Activated CD4-positive, alpha-beta T cell treated with anti-CD3 and anti-CD28 coated beads, Interleukin-2, amount 50 U/mL, for 16 hours (primary cell): ENCODE measurements around the gene ATF6.

Experiments used
- DNase-seq: peaks from one replicate; pipeline ENCODE4 v3.0.0-alpha.2; 2020

The ATF6 gene

GRCh38 chr1:161944381-161944780, 178.3 kb downstream of the ATF6 start:
- no peak for DNase-seq

DNA sequence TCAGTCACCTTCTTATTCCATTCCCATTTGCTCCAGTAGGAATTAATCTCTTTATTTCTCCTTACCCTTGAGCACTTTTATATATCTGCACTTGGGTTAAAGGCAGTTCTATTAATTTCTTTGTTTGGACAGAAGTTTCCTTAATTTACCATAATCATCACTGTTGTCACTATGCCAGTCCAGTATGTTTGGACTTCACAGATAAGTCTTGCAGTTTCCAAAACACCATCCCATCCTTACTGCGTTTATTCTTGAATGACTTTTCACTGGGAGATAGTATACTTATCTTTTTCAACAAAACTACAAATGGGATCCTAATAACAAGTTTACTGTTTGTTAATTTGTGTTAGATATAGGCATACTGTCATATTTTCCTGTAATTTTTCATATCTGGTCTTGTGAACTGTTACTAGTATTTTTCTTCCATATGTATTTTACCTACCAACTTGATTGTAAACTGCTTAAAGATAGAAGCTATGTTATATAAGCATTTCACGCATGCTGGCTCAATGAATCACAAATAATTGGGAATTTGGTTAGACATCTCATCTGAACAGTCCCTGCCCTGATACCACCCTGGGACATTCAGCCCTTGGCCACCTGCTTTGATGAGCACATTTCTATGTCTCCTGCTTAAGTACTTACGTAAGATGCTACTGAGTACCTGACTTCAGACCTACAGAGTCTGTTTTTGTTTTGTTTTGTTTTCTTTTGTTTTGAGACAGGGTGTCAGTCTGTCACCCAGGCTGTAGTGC, 179.4 kb downstream of the ATF6 start:
- DNase-seq = no peak

- no peak for DNase-seq
Observed at GRCh38 chr1:161946071-161946987, 180.2 kb downstream of the ATF6 start.

- no peak for DNase-seq
Observed at GRCh38 chr1:161948435-161948834, 182.3 kb downstream of the ATF6 start.

GRCh38 chr1:161949548-161949947, 183.4 kb downstream of the ATF6 start:
- DNase-seq = no peak

GRCh38 chr1:161950377-161950776, 184.3 kb downstream of the ATF6 start:
- DNase-seq = no peak

DNA sequence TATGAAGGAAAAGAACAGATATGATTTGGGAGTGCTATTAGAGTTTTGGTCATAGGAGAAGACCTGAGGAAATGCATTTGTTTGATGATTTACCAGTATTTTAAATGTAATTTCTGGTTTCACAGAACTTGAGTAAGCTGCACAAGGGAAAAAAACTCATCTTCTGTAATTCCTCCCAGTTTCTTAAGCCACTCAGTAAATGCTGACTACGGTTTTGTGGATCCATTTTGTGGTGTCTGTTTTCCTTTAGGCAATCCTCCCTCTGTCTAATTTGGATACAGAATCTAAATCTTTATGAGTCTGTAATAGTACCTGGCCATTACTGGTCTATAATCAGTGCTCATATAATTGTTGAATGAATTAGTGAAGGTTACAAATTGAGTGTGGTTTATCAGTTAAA, 185.5 kb downstream of the ATF6 start:
- DNase-seq = no peak

DNA sequence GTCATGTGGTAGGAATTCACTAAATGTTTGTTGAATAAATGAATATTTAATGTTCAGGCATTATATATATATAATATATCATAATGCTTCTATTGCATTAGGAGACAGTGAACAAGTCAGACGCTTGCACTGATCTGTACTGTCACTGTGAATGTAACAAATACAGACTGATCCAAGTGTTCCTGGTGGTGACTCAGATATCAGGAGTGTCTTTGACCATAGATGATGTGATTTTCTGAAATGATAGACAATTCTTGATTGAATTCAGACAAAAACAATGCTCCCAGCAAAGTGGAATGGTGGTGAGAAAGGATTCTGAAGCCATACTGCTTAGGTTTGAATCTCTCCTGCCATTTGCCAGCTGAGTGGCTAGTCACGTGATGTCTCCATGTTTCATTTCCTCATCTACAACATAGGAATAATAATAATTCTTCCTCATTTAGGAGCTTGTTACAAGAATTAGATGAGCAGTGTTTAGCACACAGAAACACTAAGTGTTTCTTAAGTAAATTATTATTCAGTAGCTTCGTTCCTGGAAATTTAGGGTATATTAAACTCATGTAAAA, 186.6 kb downstream of the ATF6 start:
- no peak for DNase-seq

GRCh38 chr1:161953256-161953920, 187.3 kb downstream of the ATF6 start:
- DNase-seq = no peak

DNA sequence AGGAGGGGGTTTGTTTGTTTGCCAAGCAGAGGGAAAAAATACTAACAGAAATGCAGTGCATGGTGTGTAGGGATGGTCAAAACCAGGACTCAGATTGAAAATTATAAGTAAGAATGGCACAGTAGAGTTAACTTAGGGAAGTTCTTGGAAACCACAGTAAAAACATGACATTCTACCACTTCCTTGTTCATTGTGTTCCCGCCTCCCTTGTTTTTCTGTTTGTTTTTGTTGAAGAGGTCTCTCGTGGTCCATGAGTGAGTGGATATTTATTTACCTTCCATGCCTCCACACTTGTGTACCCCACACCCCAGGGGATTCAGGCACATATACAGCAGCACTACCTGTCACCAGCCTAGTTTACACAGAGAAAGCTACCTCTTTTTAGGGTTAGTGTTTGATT, 187.9 kb downstream of the ATF6 start:
- no peak for DNase-seq

DNA sequence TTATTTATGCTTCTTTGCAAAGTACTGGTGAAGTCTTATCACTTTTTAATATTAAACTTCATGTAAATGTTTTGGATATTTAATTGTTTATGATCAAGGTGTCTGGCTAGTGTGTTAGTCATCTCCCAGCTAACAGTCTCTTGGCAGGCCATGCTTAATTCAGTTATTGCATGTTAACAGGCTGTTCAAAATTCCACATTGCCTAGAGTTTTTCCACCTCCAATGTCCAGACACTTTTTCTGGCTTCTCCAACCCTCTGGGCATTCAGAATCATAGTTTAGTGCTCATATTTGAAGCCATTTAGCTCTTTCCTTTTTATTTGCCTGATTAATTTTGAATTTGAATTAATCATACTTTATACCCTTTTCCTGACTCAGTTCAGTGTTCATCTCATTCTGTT, 188.3 kb downstream of the ATF6 start:
- no peak for DNase-seq

DNA sequence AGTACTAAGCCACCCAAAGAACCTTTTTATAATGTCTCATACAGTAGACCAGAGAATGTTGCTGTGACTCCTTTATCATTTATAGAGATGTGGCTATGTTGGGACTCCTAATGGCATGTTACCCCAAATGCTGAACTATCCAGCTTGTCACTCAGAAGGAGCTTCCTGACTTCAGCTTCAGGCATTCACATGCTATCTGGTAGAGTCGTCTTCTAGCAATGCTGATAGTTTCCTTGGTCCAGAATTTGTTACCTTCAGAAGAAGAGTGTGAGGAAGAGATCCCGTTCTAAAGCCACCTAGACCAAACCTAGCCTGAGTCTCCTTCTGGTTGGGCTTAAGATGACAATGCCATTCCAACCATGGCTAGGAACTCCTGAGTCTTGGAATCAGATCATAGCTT, 189.5 kb downstream of the ATF6 start:
- no peak for DNase-seq

DNA sequence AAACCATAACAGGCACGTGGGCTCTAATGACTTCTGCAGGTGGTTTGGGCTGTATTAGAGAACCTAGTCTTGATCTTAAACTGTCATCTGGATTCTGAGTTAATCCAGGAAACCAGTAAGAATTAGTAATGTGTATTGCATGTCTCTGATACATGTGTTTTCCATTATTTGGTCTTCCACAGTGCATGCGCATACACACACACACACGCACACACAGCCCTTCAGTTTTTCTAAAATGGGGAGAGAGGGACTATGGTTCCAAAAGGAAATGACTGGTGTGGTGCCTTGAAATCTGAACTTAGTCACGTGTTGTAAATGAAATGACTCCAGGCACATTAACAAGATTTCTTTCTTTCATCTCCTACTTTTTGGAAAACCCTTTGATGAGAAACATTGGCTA, 190.0 kb downstream of the ATF6 start:
- no peak for DNase-seq

- no peak for DNase-seq
Observed at GRCh38 chr1:161956930-161957329, 190.8 kb downstream of the ATF6 start.

- DNase-seq = no peak
Observed at GRCh38 chr1:161958425-161958824, 192.3 kb downstream of the ATF6 start.

GRCh38 chr1:161962091-161962887, 196.2 kb downstream of the ATF6 start:
- peak; percentile 74 for DNase-seq

DNA sequence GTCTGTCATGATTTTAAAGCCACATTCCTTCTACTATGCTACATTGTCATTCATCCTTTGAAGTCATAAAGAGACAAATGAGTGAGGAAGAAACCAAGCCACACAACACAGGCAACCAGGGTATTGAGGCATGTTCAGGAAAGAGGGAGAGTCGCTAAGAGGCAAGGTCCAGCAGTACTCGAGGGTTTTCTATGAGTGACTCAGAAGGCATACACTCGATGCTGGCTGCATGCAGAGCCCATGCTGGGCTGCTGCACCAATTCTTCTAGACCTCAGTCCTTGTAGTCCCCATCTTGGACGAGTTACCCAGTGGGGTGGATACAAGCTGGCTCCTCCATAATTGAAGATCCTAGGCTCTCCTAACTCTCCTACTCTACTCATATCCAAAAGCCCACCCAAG, 199.9 kb downstream of the ATF6 start:
- DNase-seq = no peak

GRCh38 chr1:161970036-161970435, 203.9 kb downstream of the ATF6 start:
- no peak for DNase-seq

DNA sequence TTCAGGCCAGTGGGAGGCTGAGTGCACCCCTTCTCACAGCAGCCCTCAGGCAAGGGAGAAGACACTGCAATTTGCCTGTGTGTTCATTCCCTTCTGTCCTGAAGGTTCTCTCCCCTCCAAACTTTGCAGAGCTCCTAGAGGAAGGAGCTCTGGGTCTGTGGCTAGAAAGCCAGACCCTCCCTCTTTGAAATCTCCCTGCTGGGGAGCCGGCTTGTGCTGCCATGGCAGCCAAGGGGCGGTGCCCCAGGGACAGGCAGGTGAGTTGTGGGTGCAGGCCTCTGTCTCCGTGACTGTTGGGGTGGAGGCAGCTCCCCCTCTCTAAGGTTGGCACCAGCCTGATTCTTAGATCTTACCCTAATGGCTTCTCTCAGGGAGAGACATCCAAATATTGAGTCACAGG, 204.5 kb downstream of the ATF6 start:
- DNase-seq = no peak

GRCh38 chr1:161972828-161973227, 206.7 kb downstream of the ATF6 start:
- DNase-seq = no peak

DNA sequence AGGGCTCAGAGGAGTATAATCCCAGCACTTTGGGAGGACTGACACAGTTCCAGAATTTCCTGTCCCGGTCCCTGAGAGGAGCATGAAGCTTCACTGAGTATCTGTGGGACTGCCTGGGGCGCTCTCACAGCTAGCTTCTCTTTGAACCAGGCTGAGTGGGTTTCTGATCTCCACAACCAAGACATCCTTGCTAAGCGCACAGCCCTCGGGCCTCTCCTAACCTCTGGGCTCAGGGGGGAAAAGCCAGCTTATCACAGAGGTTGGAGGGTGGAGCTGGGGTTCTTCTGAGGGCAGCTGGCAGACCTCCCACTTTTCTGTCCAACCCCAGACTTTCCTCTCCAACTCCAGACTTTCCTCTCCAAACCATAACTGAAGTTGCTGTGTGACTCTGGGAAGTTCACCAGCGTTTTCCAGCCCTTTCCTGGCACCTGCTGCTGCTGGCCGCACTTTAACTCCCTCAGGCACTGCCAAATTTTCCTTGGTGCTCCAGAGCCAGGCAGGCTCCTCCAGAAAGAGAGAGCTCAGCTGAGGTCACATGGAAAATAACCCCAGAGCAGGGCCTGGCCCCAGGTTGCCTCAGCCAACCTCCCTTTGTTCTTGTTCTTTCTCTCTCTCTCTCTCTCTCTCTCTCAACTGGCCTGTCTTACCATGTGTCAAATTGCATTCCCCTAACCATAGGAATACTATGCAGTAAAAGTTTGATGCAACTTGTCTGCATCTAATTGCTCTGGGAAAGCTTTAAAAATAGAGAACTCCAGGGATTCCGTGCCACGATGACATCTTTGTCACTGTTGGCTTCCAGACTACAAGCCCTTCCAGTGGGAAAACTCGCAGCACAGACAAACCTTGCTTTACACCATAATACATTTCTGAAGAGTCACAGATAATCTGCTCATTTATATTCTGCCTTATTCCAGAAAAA, 208.1 kb downstream of the ATF6 start:
- DNase-seq = no peak
